Measurements from ENCODE around the gene ARID1B.
"Not testable (repeated sequence)": the region's sequence is repeated elsewhere in the genome, so short reads cannot be mapped to it uniquely, and the experiment has no call there.

Gene ARID1B

GRCh38 chr6:157145656-157146285 lies 368.6 kb downstream of the ARID1B start:
- no peak for DNase-seq

GRCh38 chr6:157147054-157148026 lies 370.2 kb downstream of the ARID1B start:
- not testable (repeated sequence) for DNase-seq

DNA sequence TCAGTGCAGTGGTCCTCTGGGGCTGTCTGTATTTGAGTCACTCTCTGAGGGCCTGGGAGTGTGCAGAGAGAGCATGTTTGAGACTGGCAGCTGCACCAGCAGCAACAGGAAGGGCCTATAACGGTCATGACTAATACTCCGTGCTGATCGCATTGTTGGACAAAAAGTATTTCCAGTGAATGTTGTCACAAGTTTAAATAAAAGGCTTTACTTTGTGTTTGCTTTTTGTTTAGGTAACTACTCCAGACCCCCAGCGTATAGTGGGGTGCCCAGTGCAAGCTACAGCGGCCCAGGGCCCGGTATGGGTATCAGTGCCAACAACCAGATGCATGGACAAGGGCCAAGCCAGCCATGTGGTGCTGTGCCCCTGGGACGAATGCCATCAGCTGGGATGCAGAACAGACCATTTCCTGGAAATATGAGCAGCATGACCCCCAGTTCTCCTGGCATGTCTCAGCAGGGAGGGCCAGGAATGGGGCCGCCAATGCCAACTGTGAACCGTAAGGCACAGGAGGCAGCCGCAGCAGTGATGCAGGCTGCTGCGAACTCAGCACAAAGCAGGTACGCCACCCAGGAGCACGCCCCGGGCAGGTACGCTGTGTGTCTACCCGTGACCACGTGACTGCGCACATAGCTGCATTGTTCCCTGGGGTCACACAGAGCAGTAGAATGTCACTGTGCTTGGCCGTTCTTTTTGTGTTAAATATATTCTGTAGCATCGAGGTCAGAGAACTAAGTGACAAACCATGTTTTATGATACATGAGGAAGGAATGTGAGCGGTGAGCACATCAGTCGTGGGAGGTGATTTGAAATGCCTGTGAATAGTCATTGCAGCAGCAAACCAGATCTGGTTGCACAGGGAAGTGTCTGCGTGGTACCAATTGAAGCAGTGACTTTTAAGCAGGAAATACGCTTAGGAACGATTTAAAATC lies 371.5 kb downstream of the ARID1B start:
- DNase-seq: no peak

DNA sequence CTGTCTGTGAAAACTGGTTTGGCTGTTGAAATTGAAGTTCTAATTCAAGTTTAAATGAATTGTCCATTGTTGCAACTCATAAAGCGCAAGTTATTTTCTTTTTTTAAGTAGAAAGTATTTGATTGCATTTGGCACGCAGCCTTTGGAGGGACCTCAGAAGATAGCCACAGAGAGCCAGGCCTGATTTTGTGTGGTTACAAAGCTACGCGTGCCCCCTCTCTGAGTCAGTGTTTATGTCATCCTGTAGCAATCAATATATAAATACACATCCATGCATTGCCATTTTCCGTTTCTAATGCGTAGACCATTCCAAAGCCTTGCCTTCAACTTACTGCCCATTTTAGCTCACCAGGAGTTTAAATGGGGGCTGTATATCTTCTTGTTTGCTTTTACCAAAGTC lies 372.9 kb downstream of the ARID1B start:
- DNase-seq: no peak

GRCh38 chr6:157151029-157151428 lies 373.9 kb downstream of the ARID1B start:
- DNase-seq: no peak

DNA sequence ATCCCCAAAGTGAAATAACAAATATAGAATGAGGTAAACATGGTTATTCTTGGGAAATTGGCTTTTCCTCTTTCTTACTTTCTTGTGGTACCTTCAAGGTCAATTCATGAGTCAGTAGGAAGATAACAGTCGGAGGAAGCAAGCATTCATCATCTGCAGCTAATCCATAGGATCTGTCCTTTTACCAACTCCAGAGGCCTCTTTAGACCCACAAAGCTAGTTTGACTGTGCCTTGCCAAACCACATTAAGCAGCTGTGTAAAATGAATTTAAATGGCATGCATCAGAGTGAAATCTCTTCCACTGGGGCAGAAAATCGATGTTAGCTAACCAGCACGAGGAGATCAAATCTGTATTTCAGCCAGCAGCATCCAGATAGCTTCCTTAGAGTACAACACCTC lies 374.8 kb downstream of the ARID1B start:
- DNase-seq: no peak

DNA sequence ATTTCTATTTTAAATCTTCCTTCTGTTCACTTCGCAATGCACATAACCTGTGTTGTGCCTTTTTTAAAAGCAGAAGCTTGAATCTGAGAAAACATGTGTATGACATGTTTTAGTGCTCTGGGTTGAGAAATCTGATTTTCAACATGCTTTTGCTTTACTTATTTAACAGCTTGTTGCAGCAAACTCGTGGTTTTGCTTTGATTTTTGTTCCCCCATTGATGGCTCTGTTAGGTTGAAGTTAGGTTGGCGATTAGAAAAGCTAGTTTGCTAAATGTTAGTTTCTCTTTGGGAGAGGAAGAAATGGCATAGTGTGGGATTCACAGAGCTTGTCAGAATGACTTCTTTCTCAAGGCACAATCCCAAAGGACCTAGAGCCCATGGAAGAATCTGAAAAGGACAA lies 375.4 kb downstream of the ARID1B start:
- no peak for DNase-seq

GRCh38 chr6:157155804-157156203 lies 378.6 kb downstream of the ARID1B start:
- DNase-seq: no peak

GRCh38 chr6:157157258-157157657 lies 380.1 kb downstream of the ARID1B start:
- no peak for DNase-seq

DNA sequence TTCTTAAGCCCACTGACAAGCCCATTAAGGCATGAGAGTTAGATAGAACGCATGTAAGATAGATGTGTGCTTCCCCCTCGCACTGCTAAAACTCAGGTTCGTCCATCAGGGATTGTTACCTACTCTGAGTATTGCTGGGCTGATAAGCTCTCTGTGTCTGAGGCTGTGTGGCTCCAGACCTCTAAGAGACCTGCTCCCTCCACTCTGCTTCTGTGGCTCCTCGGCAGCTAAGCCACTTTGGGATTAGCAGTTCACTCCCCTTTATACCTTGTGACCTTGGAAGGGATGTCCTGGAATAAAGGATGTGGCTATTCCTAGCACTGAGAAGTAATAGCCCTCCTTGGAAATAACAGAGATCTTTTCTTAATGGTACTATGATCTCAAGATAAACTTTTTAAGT lies 381.3 kb downstream of the ARID1B start:
- DNase-seq: no peak

GRCh38 chr6:157158897-157159296 lies 381.7 kb downstream of the ARID1B start:
- DNase-seq: no peak

DNA sequence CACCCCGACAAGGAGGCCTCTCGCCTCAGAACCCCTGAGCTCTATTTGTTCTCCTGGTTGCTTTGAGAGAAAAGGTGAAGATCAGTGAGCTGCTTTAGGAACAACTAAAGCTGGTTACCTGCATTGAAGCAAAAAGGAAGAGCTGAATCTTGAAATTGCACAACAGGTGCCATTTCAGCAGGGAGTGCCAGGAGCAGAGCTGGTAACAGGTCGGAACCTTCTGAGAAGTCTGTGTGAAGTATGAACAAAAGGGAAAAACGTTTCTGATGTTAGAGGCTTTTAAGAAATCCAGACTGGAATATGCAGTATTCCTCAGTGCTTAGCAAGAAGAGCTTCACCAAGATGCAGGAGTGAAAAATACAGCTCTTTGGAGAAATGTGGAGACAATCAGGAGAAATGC lies 382.2 kb downstream of the ARID1B start:
- no peak for DNase-seq

- DNase-seq: no peak
These were observed 384.7 kb downstream of the ARID1B start for GRCh38 chr6:157161912-157162311.

GRCh38 chr6:157162766-157163433 lies 385.7 kb downstream of the ARID1B start:
- no peak for DNase-seq

- DNase-seq: no peak
These were observed 386.4 kb downstream of the ARID1B start for GRCh38 chr6:157163434-157164159.

DNA sequence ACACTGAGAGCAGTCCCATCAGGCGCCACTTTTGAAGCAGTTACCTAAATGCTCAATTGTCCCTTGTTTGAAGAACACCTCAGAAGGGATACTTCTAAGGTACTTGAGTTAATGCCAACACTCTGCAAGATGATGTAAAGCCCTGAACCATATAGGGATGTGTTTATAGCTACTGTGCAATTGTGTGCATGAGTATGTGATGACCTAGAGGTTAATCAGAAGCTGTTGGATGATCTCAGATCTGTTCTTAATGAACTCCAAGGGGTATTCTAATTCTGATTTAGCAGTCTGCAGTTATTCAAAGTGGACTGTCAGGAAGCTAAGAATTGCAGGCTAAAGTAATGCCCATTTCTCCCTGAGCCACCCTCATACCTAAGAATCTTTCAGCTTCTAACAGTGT lies 387.8 kb downstream of the ARID1B start:
- DNase-seq: no peak

- no peak for DNase-seq
These were observed 389.6 kb downstream of the ARID1B start for GRCh38 chr6:157166784-157167183.

- no peak for DNase-seq
These were observed 390.7 kb downstream of the ARID1B start for GRCh38 chr6:157167837-157168236.

DNA sequence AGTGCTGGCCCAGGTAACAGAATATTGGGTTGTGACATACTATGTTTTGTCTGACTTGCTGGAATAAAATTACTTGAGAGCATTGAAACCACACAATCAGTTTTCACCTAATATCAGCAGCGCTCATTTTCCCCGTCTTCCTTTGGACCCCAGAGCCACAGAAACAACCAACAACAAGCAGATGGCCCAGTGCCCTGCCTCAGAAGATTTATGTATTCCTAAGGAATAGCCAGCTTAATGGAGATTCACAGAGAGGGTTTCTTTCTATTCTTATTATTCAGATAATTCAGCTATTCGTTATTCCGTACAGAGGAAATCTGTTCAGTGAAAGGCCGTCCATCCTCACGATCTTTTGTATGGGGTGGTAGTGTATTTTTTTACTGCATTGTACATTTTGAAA lies 391.3 kb downstream of the ARID1B start:
- DNase-seq: no peak

DNA sequence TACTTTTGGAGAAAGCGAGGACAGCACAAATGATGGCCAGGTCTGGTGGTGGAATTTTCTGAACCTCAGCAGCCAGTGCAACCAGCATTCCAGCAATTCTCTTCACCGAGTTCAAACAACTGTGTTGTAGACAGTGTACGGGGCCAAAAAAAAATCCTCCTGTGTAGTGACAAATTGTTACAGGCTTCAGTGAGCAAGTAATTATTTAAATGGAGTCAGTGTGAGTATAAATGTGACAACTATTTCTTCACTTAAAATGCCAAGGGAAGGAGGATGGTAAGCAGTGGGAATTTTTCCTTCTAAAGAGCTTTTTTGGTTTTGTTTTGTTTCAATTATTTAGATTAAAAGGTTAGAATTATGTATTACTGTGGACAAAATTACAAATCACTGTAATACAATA lies 392.0 kb downstream of the ARID1B start:
- no peak for DNase-seq

DNA sequence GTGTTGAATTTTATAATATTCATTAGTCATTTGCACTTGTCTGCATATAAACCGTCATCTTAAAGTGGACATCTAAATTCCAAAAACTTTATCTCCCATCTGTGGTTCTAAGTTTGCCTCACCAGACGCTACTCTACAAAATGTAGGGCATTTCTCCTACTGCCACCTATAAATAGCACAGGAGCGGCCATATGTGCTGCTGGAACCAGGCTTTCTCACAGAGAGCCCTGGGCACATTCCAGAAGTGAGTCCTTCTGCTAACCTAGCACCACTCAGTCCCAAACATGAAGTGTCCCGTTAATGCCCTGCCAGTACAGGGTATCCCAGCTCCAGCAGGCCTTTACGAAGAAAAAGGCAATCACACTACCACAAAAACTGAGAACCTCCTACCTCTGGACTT lies 392.5 kb downstream of the ARID1B start:
- DNase-seq: no peak

DNA sequence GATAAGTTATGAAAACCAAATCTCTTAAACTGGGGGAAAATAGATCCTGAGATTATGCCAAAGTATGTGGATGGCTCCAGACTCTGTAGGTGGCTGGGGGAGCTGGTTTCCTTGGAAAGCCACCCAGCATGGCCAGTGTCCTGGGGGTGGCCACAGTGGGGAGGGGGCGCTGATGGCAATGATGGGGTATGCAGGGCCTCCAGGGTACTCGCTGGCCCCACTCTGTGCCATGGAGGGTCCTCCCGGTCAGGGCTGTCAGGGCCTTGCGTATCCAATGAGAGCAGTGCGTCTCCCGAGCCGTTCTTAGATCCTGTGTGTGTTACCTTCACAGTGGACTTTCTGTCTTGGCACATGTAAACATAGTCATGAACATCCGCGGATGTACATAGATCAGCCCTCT lies 393.4 kb downstream of the ARID1B start:
- DNase-seq: no peak
